HL-60/S4 treated with retinoic acid at 250 ng/mL for 4 days and 3 days (cell line): Measurements from ENCODE around the gene TCF7L2.
"Not testable (repeated sequence)": the region's sequence is repeated elsewhere in the genome, so short reads cannot be mapped to it uniquely, and the experiment has no call there.

Experiments used
- in situ Hi-C: fragments of 300-500 bp; cut with MboI; formaldehyde crosslinking; loops from 2 replicates; pipeline ENCODE4 v1.7.0; 2022; ENCODE audit warnings: low sequenced_read_pairs

TCF7L2 gene

GRCh38 chr10:113087165-113088029 is 137.3 kb downstream of the TCF7L2 start:
- in situ Hi-C loops = no loop called here

GRCh38 chr10:113088194-113088593 is 138.1 kb downstream of the TCF7L2 start:
- in situ Hi-C loops = no loop called here

- in situ Hi-C loops = no loop called here
These were observed 139.5 kb downstream of the TCF7L2 start for GRCh38 chr10:113089551-113089950.

- in situ Hi-C loops = no loop called here
These were observed 141.9 kb downstream of the TCF7L2 start for GRCh38 chr10:113091920-113092319.

- in situ Hi-C loops = no loop called here
These were observed 143.4 kb downstream of the TCF7L2 start for GRCh38 chr10:113093188-113094113.

- in situ Hi-C loops = no loop called here
These were observed 144.1 kb downstream of the TCF7L2 start for GRCh38 chr10:113094114-113094486.

GRCh38 chr10:113095419-113096127 is 145.5 kb downstream of the TCF7L2 start:
- in situ Hi-C loops = no loop called here

GRCh38 chr10:113096128-113096996 is 146.3 kb downstream of the TCF7L2 start:
- in situ Hi-C loops = no loop called here

GRCh38 chr10:113097036-113097435 is 147.0 kb downstream of the TCF7L2 start:
- in situ Hi-C loops = no loop called here

GRCh38 chr10:113099431-113100183 is 149.6 kb downstream of the TCF7L2 start:
- in situ Hi-C loops = no loop called here

- in situ Hi-C loops = no loop called here
These were observed 150.2 kb downstream of the TCF7L2 start for GRCh38 chr10:113100281-113100680.

- in situ Hi-C loops = no loop called here
These were observed 153.2 kb downstream of the TCF7L2 start for GRCh38 chr10:113103131-113103840.

GRCh38 chr10:113104047-113104446 is 154.0 kb downstream of the TCF7L2 start:
- in situ Hi-C loops = no loop called here

GRCh38 chr10:113108194-113108835 is 158.3 kb downstream of the TCF7L2 start:
- in situ Hi-C loops = no loop called here

GRCh38 chr10:113108948-113109347 is 158.9 kb downstream of the TCF7L2 start:
- in situ Hi-C loops = no loop called here

GRCh38 chr10:113109482-113109881 is 159.4 kb downstream of the TCF7L2 start:
- in situ Hi-C loops = not testable (repeated sequence)

GRCh38 chr10:113111260-113111659 is 161.2 kb downstream of the TCF7L2 start:
- in situ Hi-C loops = no loop called here
